D721Med (cell line): ENCODE results near the gene ME1.
"Not testable (repeated sequence)": the region's sequence is repeated elsewhere in the genome, so short reads cannot be mapped to it uniquely, and the experiment has no call there.

ENCODE experiments used
- DNase-seq: peaks from one replicate; pipeline ENCODE4 v3.0.0; 2011; ENCODE audit warnings: low spot score; ENCODE audit not compliant: insufficient read length
- FAIRE-seq: peaks from 2 replicates; lab custom pipeline; 2011; peaks lifted over from hg19 to GRCh38; lab: Jason Lieb, UNC
- CTCF ChIP-seq: IDR thresholded peaks from 2 replicates; pipeline ENCODE4 v1.5.1; 2012; ENCODE audit warnings: mild to moderate bottlenecking, control low read depth; ENCODE audit not compliant: insufficient read depth; ENCODE audit errors: missing control alignments

ME1 gene

GRCh38 chr6:83265384-83265783 is 165.5 kb downstream of the ME1 start:
- DNase-seq, result no peak
- FAIRE-seq, result no peak
- no peak for TF ChIP-seq CTCF

- no peak for TF ChIP-seq CTCF
- FAIRE-seq (no peak), DNase-seq (no peak)
Measured at GRCh38 chr6:83260577-83260976, 170.3 kb downstream of the ME1 start.

- FAIRE-seq (peak; percentile 90), DNase-seq (peak; percentile 14)
- no peak for TF ChIP-seq CTCF
Measured at GRCh38 chr6:83258517-83258916, 172.3 kb downstream of the ME1 start.

GRCh38 chr6:83257791-83258190 is 173.1 kb downstream of the ME1 start:
- TF ChIP-seq CTCF, result no peak
- no peak for DNase-seq
- no peak for FAIRE-seq

- not testable (repeated sequence) for FAIRE-seq, DNase-seq
Measured at GRCh38 chr6:83256719-83257118, 174.1 kb downstream of the ME1 start.

- TF ChIP-seq CTCF, result no peak
- FAIRE-seq (no peak), DNase-seq (no peak)
Measured at GRCh38 chr6:83252719-83253118, 178.1 kb downstream of the ME1 start.

GRCh38 chr6:83250235-83250634 is 180.6 kb downstream of the ME1 start:
- FAIRE-seq (no peak), DNase-seq (no peak)
- TF ChIP-seq CTCF, result no peak

GRCh38 chr6:83247471-83247870 is 183.4 kb downstream of the ME1 start:
- no peak for TF ChIP-seq CTCF
- DNase-seq, result no peak
- FAIRE-seq, result no peak
